ENCODE data around the gene RBPJ.
A peak's percentile ranks its signal among the peaks of the same experiment; 100 is the strongest.
"Not testable (repeated sequence)": the region's sequence is repeated elsewhere in the genome, so short reads cannot be mapped to it uniquely, and the experiment has no call there.

RBPJ gene

DNA sequence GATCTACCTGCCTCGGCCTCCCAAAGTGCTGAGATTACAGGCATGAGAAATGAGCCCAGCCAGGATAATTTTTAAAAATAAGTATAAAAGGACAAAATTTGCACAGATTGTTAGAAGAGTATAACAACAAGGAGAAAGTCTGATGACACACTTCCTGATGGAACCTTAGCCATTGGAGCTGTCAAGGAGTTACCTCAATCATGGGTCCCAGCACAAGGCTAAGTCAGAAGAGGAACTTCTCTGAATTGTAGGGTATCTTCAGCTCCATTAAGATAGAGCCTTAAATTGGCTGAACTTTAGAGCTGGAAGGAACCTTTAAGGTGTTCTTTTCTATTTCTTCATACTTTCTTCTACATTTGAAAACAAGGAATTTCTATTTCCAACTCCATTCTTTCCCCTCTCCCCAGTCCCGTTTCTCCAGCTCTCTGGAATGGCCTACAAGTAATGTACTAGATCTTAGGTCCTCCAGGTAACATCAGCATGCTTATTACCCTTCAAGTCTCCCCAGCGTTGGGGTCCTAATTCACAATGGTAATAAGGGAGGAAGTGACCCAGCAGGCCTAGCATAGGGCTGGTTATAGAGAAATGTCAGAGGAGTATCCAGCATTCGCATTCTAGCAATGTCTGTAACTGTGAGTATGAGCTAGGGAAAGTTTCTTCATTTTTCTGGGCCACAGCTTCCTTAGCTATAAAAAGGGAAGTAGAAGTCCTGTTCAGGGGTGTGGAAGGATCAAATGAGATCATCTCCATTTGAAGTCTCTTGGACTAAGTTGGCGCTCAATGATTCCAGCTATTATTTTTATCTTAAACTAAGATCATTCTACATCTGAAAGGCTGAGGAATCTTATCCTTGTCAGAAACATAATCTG is 18.5 kb upstream of the RBPJ start:
- no peak for DNase-seq

DNA sequence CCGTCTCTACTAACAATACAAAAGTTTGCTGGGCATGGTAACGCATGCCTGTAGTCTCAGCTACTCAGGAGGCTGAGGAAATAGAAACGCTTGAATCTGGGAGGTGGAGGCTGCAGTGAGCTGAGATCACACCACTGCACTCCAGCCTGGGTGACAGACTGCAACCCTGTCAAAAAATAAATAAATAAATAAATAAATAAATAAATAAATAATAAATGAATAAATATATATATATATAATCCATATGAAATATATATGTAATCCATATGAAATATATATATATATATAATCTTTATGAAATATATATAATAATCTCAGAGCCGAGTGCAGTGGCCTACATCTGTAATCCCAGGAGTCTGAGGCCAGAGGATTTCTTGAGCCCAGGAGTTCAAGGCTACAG is 17.8 kb upstream of the RBPJ start:
- no peak for DNase-seq

DNA sequence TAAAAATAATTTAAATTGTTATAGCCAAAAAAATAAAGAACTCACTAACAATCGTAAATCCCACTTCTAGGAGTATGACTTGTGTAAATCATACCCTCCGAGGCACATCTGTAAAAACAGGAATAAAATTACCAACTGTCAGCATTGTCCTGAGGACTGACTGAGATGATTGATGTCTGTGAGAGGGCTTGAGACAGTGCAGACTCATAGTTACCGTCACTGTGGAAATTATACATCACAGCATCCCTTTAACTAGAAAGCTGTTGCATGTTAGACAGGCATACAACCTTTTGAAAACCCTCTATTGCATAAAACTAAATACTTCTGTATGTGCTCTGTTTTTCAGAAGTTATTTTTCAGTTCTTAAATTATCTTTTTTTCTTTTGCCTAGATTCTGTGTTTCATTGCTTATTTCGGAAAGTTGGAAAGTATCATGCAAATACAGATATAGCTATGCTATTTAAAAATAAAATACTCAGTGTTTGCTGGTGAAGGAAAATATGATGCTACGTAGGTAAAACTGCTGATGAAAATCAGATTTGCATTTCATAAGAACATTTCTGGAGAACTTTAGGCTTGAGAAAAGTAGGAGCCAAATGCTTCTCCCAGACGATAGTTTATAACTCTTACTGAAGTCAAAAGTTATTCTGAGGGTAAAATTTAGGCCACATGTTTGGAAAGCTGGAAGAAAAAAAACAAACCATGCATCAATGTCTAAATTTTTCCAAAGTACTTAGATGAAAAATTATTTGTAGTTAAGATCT is 13.6 kb upstream of the RBPJ start:
- DNase-seq = no peak

DNA sequence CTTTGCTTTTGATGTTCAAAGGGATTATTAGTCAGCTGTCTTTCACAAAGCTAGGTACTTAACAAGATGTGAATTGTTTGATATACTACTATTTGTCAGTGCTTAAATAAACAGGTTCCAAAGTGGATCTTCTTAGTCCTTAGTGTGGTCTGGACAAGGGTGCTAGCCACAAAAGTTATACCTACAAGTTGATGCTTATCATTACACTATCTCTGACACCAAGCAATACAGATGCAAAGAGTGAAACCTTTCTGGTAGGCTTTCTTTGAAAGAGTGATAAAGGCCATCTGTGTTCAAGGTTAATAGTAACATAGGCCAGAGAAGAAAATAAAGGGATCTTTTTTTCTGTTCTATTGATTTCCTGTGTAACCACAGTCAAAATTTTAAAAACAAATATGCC is 12.2 kb upstream of the RBPJ start:
- DNase-seq = no peak

DNA sequence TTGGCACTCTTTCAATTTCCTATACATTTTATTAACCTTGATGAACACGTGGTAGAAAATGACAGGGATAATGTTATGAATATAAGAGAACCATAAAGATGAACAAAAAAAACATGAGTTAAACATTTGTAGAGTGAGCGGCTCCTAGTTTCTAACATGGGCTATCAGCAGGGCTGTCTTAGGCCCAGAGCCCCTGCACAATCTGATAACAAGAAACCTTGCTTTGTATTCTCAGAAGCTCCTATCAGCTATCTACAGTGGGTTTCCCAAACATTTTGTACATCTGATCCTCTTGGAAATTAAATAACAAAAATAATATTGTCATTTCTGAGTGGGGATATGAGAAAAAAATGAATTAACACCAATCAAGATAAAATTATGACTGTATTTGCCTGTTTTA is 10.6 kb upstream of the RBPJ start:
- no peak for DNase-seq

DNA sequence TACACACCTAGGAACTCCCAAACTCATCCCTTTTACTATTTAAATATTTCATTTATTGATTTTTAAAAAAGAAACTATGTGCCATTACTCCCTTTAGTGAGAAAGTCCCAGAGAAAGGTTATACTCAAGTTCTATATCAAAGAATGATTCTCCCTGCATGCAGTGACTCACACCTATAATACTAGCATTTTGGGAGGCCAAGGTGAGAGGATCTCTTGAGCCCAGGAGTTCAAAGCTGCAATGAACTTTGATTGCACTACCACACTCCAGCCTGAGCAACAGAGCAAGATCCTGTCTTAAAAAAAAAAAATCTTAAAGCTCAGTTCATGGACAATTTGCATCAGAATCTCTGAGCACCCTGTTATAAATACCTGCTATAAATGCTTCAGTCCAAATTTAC is 9.2 kb upstream of the RBPJ start:
- DNase-seq = no peak

DNA sequence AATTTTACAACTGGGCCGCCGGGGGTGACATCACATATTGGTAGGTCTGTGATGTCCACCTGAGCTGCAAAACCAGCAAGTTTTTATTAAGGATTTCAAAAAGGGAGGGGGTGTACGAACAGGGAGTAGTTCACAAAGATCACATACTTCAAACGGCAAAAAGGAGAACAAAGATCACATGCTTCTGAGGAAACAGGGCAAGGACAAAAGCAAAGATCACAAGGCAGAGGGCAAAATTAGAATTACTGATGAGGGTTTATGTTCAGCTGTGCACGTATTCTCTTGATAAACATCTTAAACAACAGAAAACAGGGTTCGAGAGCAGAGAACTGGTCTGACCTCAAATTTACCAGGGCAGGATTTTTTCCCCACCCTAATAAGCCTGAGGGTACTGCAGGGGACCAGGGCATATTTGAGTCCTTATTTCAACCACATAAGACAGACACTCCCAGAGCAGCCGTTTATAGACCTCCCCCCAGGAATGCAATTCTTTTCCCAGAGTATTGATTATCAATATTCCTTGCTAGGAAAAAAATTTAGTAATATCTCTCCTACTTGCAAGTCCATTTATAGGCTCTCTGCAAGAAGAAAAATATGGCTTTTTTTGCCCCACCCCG is 5.4 kb upstream of the RBPJ start:
- DNase-seq = not testable (repeated sequence)

DNA sequence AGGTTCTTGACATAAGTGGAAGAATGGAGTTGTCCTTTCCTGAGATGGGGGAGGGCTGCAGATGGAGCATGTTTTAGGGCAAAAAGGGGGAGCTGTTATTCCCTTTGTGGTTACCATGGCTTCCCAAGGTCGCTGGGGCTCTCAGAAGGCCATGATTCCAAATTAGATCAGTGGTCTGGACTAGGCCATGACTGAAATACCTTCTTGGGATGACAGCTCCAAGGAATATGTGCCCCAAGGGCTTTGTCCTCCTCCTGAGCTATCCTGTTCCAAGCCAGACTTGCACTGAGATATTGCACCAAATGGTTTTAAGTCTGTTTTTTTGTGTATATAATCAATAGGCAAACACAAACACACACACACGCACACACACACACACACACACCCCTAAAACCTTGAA is 3.0 kb upstream of the RBPJ start:
- DNase-seq = no peak

DNA sequence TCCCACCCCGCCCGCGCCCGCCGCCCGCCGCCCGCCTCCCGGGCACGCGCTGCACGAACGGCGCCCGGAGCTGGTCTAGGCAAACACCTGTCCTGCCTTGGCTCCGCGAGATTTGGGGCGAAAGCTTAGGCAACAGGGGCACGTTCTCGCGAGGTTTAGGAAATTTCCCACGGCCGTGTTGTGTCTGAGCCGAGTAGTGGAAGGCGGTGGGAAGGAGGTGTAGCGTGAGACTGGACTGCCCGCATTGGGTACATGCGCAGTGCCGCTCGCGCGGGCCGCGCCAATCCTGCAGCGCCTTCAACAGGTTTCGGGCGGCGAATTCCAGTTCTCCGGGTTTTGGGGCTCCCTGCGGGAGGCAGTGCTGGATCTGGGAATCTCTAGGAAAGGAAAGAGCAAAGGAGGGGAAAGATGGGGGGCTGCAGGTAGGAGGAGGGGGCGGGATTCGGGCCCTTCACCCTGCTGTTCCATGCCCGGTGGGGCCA is 1.3 kb upstream of the RBPJ start:
- peak; percentile 92 for DNase-seq

DNA sequence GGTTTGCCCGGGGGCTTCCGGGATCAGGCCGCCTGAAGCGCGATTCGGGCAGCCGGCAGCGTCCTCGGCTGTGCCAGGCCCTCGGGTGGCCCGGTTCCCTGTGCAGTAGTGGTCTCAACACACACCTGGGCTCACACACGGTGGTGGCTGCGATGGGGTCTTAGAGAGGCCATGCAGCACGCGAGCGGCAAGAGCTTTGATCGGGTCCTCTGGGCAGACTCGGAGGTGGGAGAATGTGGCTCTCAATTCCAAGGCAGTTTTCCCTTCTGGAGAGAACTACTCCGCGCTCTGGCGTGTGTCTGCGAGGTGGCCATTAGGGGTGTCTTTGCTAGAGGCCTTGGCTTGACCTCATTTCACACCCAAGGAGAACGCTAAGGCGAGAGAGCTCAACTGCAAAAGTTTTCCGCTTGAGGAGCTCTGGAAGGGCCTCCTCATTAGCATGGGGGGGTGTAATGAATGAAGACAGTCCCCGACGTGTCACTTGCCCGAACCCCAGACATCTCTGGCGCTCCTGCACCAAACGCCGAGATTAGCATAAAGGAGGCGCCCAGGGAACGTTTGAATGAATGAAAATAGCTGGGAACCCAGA is 771 bp upstream of the RBPJ start:
- DNase-seq = no peak

DNA sequence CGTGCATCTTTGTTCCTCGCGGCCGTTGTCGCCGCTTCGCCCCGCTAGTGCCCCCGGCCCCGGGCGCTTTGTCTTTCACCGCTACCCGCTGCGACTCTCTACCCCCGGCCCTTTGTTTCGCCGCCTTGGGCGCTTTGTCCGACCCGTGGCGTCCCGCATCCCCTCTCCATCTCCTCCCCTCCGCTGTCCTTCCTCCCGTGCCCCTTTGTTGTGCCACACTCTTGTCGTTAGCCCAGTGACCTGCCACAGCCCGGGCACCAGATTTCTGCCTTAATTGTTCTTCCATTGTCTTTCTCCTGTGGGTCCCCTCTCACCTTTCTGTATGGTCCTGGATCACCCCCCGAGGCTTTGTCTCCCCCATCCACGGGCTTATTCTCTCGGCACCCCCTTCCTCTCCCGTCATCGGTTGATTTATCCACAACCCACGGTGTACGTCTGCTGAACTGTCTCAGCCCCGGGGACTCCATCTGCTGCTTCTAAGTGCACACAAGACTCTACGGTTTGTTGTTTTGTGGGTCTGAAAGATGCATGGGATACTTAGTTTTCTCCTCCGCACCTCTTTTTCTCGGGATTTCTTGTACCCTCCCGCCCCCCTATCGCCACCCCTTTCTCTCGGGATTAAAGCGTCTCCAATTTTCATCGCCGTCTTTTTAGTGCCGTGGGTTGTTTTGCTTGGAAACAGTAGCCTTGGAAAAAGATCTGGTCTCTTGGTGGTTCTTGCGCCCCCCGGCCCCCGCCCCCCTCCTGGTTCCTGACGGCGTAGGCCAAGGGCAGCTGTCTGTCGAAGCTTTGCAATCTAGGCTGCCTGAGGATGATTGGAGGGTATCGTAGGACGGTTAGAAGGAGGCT is 783 bp downstream of the RBPJ start:
- no peak for DNase-seq

DNA sequence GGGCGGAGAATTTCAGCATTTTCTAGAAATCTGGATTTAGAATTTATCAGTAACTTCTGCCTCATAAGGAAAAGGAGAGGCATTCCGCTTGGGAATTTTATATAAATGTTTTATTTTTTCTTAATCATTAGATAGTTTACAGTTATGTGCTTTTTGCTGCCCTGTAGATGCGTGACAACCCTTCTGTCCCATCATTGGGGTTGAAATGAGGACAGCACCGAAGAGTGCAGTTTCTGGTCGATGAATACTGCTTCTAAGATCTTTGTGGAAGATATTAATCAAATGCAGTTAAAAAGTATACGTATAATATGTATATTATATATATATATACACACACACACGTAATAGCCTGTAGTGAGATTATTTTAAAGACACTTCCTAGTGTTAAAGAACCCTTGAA is 1.5 kb downstream of the RBPJ start:
- DNase-seq = no peak

DNA sequence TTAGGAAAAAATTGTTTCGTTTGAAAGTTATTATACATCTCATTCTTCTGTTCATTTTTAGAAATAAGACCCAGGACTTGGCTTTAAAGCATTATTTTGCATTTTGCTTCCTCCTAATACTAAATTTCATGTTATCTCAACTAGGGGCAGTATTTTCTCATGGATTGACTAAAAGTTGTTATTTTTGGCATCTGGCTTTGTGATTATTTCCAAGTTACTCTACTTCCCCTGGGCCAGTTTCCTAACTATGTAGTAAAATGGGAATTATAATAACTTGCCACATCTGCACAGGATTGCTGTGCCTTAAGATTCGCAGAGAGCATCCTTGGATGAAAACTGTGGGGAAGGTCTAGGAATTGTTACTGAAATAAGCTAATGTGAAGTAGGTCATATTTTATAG is 3.0 kb downstream of the RBPJ start:
- no peak for DNase-seq

DNA sequence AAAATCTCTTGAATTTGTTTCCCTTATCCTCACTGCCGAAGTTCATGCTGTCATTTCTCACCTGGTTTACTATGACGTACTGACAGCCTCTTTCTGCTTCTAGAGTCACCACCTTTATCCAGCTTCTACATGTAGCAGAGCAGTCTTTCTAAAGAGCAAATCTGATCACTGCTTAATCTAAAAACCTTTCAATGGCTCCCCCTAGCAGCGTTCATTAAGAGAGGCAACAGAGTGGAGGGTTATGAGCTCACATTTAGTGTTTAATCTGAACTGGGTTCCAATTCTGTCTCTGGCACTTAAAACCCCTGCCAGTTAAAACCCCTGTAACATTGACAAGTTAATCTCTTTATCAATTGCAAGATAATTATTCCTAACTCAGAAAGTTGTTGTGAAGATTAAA is 4.4 kb downstream of the RBPJ start:
- no peak for DNase-seq

DNA sequence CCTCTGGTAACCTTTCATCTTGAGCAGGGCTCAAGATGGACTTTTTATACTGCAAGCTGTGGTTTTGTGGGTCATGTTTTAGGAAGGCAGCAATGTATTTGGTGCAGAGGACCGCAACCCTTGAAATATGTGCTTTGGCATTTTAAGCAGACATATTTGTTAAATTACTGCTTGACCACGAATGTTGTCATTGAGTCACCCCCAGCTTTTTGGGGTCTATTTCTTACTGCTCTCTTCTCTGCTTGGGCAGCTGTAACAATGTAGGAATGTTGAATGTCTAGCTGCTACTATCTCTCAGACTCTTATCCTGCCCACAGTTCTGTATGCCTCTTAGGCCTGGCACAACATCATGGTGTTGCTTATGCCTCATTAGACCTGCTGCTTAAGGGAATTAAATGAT is 6.0 kb downstream of the RBPJ start:
- DNase-seq = no peak

DNA sequence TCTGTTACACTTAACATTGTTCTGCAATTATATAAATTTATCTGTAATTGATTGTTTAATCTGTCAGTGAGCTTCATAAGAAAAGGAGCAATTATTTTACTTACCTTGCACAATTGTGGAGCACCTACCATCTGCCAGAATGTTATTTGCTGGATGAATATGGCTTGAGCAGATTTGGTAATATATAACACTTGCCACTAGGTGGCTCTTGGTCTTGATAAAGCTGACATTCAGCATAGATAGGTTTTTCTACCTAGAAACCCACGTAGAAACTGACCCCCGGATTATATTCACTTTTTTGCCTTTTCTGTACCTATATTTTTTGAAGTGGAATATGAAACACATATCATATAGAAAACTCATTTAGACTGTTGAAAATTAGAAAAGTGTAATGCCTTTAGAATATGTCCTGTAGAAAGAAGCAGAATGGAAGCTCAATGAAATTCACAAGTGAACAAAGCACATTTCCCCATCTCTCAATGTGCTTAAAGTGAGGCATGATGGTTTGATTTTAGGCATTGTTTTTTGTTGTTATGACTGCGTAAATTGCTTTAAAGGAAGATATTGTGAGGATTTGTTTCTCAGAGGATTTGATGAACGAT is 9.5 kb downstream of the RBPJ start:
- peak; percentile 5 for DNase-seq

DNA sequence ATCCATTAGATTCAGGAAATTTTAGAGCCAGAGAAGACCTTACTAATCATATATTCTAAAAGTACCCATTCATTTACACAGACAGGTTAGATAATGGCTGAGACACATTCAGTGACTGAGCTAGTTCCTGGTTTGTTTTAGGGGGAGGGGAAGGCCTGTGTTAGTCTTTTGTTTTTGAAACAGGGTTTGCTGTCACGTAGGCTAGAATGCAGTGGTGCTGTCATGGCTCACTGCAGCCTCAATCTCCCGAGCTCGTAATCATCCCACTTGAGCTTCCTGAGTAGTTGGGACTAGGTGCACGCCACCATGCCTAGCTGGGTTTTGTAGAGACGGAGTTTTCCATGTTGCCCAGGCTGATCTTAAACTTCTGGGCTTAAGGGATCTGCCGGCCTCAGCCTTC is 10.1 kb downstream of the RBPJ start:
- DNase-seq = no peak

DNA sequence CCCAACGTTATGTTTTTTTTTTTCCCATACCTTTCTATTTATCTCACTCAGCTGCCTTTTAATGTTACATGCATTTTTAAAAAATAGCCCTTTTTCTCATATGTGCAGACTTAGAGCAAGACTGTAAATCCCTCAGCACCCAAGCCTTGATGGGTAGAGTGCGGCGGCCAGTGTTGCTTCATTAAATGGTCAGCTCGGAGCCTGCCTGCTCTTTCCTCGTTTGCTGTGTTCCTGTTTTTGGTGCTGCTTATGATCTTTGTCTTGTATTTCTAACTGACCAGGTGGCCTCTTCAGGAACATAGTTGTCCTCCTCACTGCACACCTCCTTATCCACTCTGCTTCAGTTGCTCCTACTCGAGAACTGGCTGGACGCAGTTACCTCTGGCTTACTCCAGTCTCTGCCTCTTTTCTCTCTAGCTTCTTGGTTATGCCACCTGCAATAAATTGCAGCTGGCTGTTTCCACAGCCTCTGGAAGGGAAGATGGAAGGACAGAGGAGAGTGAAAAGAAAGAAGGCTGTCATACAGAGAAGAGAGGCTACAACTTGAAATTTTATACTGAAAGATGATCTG is 10.7 kb downstream of the RBPJ start:
- no peak for DNase-seq

DNA sequence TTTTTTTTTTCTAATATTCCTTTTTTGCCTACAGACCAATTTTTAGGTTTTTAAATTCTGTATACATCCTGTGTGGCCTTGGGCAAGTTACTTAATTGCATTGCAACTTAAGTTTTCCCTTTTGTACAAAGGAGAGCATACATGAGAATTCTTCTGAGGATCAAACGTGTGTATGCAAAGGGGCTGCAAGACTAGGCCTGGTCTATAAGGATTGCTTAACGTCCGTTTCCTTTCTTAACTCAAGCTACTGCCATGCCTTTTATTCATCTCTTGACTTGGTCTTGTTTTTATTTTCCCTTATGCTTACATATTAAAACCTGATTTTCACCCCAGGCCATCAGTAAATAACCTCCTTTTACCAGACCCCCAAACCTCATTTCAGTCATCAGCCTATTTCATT is 13.6 kb downstream of the RBPJ start:
- DNase-seq = no peak

DNA sequence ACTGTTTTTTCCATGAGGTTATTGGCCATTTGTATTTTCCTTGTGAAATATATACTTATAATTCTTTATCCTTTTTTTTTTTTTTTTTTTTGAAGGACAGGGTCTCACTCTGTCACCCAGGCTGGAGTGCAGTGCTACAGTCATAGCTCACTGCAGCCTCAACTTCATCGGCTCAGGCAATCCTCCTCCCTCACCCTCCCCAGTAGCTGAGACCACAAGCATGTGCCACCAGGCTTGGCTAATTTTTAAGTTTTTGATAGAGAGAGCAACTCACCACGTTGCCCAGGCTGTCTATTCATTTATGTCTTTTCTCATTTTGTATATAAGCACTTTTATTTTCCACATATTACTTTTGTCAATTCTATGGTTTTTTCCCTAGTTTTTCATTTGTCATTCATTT is 16.8 kb downstream of the RBPJ start:
- DNase-seq = no peak

DNA sequence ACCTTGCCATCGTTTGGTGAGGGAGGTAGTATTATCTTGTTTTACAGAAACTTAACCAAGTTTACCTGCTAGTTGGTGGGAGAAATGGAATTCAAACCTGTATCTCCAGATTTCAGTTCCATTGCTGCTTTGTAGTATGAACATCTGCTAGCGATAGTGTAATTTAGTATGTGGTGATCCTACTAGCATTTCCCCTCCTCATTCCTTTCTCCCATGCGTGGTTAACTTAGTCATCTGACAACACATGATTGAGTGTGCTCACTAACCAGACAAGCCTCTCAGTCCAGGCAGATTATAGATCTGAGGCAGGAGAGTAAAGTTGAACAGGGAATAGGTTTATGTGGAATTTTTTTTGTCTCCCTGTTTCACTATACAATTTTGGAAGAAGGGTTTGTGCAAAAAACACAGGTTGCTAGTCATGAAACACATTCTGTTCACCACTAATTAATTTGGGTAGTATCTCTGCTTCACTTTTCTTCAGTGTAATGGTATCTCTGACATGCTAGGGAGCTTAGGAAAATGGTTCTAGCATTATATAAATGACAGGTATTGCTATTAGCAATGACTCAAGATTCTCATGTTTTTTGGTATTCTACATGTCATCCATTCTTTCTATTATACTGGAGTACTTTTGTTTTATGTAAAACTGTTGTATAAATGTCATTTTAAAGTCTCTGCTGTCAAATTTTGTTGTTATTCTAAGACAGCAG is 21.7 kb downstream of the RBPJ start:
- DNase-seq = no peak

Measured in NCI-H2171 (cell line).